WTC11 (cell line): ENCODE data around the gene COLGALT1. TPM values are rescaled to one million over a fixed set of nuclear protein-coding genes. Genes with fewer than 3 reads are reported as not detected.
"Not testable (repeated sequence)": the region's sequence is repeated elsewhere in the genome, so short reads cannot be mapped to it uniquely, and the experiment has no call there.

ENCODE experiments used
- ATAC-seq: fragments of 200-7000 bp; cut with Tn5 transposase; 2 replicates; pipeline ENCODE4 v1.10.0; 2021; ENCODE audit warnings: mild to moderate bottlenecking, moderate library complexity
- CTCF ChIA-PET: fragments of 300-600 bp; sonication (Branson Sonifier 250); formaldehyde crosslinking; loops from one replicate; lab custom pipeline; 2021; ENCODE audit warnings: antibody characterized with exemption; lab: Charles Lee
- POLR2A ChIA-PET: fragments of 350-600 bp; sonication (Branson Sonifier 250); formaldehyde crosslinking; loops from one replicate; lab custom pipeline; 2021; ENCODE audit warnings: antibody characterized with exemption; lab: Charles Lee
- DNase-seq: peaks from one replicate; pipeline ENCODE4 v3.0.0; 2021; ENCODE audit warnings: low spot score
- H3K27ac Mint-ChIP-seq: 2 replicates; pipeline ENCODE4 v1.8.0; 2021; ENCODE audit warnings: mixed read lengths
- H3K27me3 Mint-ChIP-seq: 2 replicates; pipeline ENCODE4 v1.8.0; 2021; ENCODE audit warnings: low read depth, mild to moderate bottlenecking, moderate library complexity, mixed read lengths
- H3K36me3 Mint-ChIP-seq: 2 replicates; pipeline ENCODE4 v1.8.0; 2021; ENCODE audit warnings: mixed read lengths
- H3K4me1 Mint-ChIP-seq: 2 replicates; pipeline ENCODE4 v1.8.0; 2022; ENCODE audit warnings: mixed read lengths
- H3K4me3 Mint-ChIP-seq: 2 replicates; pipeline ENCODE4 v1.8.0; 2021; ENCODE audit warnings: mild to moderate bottlenecking, moderate library complexity, mixed read lengths
- H3K9me3 Mint-ChIP-seq: 2 replicates; pipeline ENCODE4 v1.8.0; 2021; ENCODE audit warnings: mixed read lengths
- AR ChIP-seq: fragments of 250-450 bp; sonication (Bioruptor Pico); IDR thresholded peaks from 2 replicates; pipeline ENCODE4 v1.9.0; 2021; ENCODE audit warnings: mild to moderate bottlenecking
- FOXP1 ChIP-seq: sonication (generic); formaldehyde crosslinking; IDR thresholded peaks from 2 replicates; pipeline ENCODE4 v1.8.0; 2022; ENCODE audit warnings: missing genetic modification reagents, mild to moderate bottlenecking, moderate library complexity, borderline replicate concordance
- NR3C1 ChIP-seq: sonication (generic); formaldehyde crosslinking; conservative IDR thresholded peaks from 2 replicates; pipeline ENCODE4 v1.8.1; 2023; ENCODE audit warnings: low read depth, mild to moderate bottlenecking, missing genetic modification reagents
- TP53 ChIP-seq: sonication (generic); formaldehyde crosslinking; IDR thresholded peaks from 2 replicates; pipeline ENCODE4 v1.8.1; 2023; ENCODE audit warnings: mild to moderate bottlenecking, missing genetic modification reagents
- ZMAT4 ChIP-seq: fragments of 250-450 bp; sonication (Bioruptor Pico); IDR thresholded peaks from 2 replicates; pipeline ENCODE4 v1.9.0; 2021; ENCODE audit warnings: mild to moderate bottlenecking
- ZNF138 ChIP-seq: sonication (generic); formaldehyde crosslinking; conservative IDR thresholded peaks from 2 replicates; pipeline ENCODE4 v1.8.1; 2022; ENCODE audit warnings: mild to moderate bottlenecking, moderate library complexity, missing genetic modification reagents
- ZNF416 ChIP-seq: fragments of 250-450 bp; sonication (Bioruptor Pico); IDR thresholded peaks from 2 replicates; pipeline ENCODE4 v1.9.0; 2021; ENCODE audit warnings: mild to moderate bottlenecking, inconsistent platforms
- total RNA-seq: library from RNA; stranded (reverse); gene quantifications from 3 replicates; pipeline ENCODE4 v1.2.3, GENCODE V29; 2021
- TF ChIP-seq, protein P1 (sequence below): sonication (generic); formaldehyde crosslinking; IDR thresholded peaks from 2 replicates; pipeline ENCODE4 v1.8.1; 2022; ENCODE audit warnings: mild to moderate bottlenecking, moderate library complexity, missing genetic modification reagents
- TF ChIP-seq, protein P2 (sequence below): fragments of 250-450 bp; sonication (Bioruptor Pico); IDR thresholded peaks from 2 replicates; pipeline ENCODE4 v1.9.0; 2021; ENCODE audit warnings: mild to moderate bottlenecking, borderline replicate concordance
- TF ChIP-seq, protein P3 (sequence below): sonication (generic); formaldehyde crosslinking; IDR thresholded peaks from 2 replicates; pipeline ENCODE4 v1.8.1; 2022; ENCODE audit warnings: low read depth, missing genetic modification reagents, borderline replicate concordance

The COLGALT1 gene
- total RNA-seq, 1 experiment from 2014 or later: 54.0 TPM

DNA sequence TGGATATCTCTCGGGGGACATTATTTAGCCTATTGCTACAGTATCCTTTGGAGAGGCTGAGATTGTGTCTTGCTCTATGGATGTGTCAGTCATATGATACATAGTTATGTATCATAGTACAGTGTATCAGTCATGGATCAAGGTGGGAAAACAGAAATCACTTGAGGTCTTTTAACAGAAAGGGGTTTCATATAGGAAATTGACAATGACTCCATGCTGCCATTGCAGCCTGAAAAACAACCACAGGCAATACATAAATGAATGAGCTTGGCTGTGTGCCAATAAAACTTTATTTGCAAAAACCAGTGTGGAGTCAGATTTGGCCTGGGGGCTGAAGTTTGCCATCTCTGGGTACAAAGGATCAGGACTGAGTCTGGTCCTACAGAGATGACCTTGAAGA, 35.4 kb downstream of the COLGALT1 start (continued):
- no peak for TF ChIP-seq ZNF138 (CRISPR knock-in tag)
- TF ChIP-seq ZMAT4 (CRISPR knock-in tag): no peak
- TF ChIP-seq, protein P1, sequence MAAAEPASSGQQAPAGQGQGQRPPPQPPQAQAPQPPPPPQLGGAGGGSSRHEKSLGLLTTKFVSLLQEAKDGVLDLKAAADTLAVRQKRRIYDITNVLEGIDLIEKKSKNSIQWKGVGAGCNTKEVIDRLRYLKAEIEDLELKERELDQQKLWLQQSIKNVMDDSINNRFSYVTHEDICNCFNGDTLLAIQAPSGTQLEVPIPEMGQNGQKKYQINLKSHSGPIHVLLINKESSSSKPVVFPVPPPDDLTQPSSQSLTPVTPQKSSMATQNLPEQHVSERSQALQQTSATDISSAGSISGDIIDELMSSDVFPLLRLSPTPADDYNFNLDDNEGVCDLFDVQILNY: no peak
- TF ChIP-seq NR3C1 (CRISPR knock-in tag): no peak
- TF ChIP-seq AR (CRISPR knock-in tag): no peak
- TF ChIP-seq, protein P2, sequence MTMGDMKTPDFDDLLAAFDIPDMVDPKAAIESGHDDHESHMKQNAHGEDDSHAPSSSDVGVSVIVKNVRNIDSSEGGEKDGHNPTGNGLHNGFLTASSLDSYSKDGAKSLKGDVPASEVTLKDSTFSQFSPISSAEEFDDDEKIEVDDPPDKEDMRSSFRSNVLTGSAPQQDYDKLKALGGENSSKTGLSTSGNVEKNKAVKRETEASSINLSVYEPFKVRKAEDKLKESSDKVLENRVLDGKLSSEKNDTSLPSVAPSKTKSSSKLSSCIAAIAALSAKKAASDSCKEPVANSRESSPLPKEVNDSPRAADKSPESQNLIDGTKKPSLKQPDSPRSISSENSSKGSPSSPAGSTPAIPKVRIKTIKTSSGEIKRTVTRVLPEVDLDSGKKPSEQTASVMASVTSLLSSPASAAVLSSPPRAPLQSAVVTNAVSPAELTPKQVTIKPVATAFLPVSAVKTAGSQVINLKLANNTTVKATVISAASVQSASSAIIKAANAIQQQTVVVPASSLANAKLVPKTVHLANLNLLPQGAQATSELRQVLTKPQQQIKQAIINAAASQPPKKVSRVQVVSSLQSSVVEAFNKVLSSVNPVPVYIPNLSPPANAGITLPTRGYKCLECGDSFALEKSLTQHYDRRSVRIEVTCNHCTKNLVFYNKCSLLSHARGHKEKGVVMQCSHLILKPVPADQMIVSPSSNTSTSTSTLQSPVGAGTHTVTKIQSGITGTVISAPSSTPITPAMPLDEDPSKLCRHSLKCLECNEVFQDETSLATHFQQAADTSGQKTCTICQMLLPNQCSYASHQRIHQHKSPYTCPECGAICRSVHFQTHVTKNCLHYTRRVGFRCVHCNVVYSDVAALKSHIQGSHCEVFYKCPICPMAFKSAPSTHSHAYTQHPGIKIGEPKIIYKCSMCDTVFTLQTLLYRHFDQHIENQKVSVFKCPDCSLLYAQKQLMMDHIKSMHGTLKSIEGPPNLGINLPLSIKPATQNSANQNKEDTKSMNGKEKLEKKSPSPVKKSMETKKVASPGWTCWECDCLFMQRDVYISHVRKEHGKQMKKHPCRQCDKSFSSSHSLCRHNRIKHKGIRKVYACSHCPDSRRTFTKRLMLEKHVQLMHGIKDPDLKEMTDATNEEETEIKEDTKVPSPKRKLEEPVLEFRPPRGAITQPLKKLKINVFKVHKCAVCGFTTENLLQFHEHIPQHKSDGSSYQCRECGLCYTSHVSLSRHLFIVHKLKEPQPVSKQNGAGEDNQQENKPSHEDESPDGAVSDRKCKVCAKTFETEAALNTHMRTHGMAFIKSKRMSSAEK (CRISPR knock-in tag): no peak

DNA sequence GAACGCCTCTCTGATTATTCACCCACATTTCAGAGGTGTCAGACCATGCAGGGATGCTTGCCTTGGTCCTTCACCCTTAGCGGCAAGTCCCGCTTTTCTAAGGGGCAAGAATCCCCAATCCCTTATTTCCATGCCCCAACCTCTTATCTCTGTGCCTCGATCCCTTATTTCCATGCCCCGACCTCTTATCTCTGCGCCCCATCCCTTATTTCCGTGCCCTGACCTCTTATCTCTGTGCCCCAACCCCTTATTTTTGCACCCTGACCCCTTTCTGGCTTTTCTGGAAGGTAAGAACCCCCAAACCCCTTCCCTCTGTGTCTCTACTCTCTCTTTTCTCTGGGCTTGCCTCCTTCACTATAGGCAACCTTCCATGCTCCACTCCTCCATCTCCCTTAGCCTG, 38.8 kb downstream of the COLGALT1 start:
- H3K36me3 Mint-ChIP-seq, H3K4me1 Mint-ChIP-seq, H3K4me3 Mint-ChIP-seq, H3K27ac Mint-ChIP-seq, DNase-seq, ATAC-seq, H3K9me3 Mint-ChIP-seq, POLR2A ChIA-PET: not testable (repeated sequence)
- CTCF ChIA-PET: interaction anchor here (0.9 to 1.8 kb wide), 3 partner anchors 12 to 14 kb away, joined by 3 to 5 read pairs (median 3); no protein-coding TSS in a partner anchor
- H3K27me3 Mint-ChIP-seq: peaks cover 11% of the 10 kb centered on the region

GRCh38 chr19:17598063-17598462, 42.6 kb downstream of the COLGALT1 start:
- POLR2A ChIA-PET, H3K27ac Mint-ChIP-seq, H3K4me3 Mint-ChIP-seq, DNase-seq, H3K9me3 Mint-ChIP-seq, H3K36me3 Mint-ChIP-seq: not testable (repeated sequence)
- peaks cover 13% of the 10 kb centered on the region for H3K27me3 Mint-ChIP-seq
- ATAC-seq: peak; percentile 67
- peaks cover 18% of the 10 kb centered on the region for H3K4me1 Mint-ChIP-seq
- CTCF ChIA-PET: interaction anchor here (1.2 kb wide), 1 partner anchor 8 kb away, joined by 4 read pairs; no protein-coding TSS in a partner anchor

DNA sequence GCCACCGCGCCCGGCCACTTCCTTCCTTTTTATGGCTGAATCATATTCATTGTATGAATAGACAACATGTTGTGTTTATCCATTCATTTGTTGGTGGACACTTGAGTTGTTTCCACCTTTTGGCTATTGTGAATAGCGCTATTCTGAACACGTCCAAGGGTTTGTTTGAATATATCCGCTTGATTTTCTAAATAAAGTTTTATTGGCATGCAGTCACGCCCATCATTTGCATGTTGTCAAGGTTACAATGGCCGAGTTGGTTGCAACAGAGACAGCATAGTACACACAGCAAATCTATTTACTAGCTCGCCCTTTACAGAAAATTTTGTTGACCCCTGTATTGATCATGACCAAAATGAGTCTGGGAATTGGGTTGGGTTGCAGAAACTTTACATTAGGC, 43.5 kb downstream of the COLGALT1 start:
- no peak overlapping the region for H3K27ac Mint-ChIP-seq
- H3K9me3 Mint-ChIP-seq: no peaks in the 10 kb centered on the region
- POLR2A ChIA-PET: no interaction called here
- H3K27me3 Mint-ChIP-seq: peaks cover 19% of the 10 kb centered on the region
- no peak overlapping the region for H3K4me3 Mint-ChIP-seq
- no peak for DNase-seq
- peaks cover 18% of the 10 kb centered on the region for H3K4me1 Mint-ChIP-seq
- ATAC-seq: no peak
- no peak for TF ChIP-seq ZNF416 (CRISPR knock-in tag)
- TF ChIP-seq TP53 (CRISPR knock-in tag): no peak
- no peak for TF ChIP-seq FOXP1 (CRISPR knock-in tag)
- TF ChIP-seq, protein P3, sequence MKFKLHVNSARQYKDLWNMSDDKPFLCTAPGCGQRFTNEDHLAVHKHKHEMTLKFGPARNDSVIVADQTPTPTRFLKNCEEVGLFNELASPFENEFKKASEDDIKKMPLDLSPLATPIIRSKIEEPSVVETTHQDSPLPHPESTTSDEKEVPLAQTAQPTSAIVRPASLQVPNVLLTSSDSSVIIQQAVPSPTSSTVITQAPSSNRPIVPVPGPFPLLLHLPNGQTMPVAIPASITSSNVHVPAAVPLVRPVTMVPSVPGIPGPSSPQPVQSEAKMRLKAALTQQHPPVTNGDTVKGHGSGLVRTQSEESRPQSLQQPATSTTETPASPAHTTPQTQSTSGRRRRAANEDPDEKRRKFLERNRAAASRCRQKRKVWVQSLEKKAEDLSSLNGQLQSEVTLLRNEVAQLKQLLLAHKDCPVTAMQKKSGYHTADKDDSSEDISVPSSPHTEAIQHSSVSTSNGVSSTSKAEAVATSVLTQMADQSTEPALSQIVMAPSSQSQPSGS: no peak
- H3K36me3 Mint-ChIP-seq: no peaks in the 10 kb centered on the region
- CTCF ChIA-PET: interaction anchor here (1.5 kb wide), 1 partner anchor 23 kb away, joined by 5 read pairs; no protein-coding TSS in a partner anchor
